Neural cell (in vitro differentiated cells): ENCODE data around the gene COG1.

Experiments
- EP300 ChIP-seq: fragments of 450-650 bp; conservative IDR thresholded peaks from 2 replicates; pipeline ENCODE4 v1.6.1; 2014; ENCODE audit warnings: antibody characterized with exemption, mild to moderate bottlenecking, moderate library complexity; ENCODE audit not compliant: poor library complexity, severe bottlenecking
- EZH2 ChIP-seq: fragments of 200-600, 300-800 bp; shearing (Covaris generic), sonication (generic); IDR thresholded peaks from 2 replicates; pipeline ENCODE4 v1.6.1; 2014; ENCODE audit warnings: antibody characterized with exemption, low read length, borderline replicate concordance, mild to moderate bottlenecking; ENCODE audit not compliant: insufficient read depth, poor library complexity, severe bottlenecking
- POLR2AphosphoS5 ChIP-seq: IDR thresholded peaks from 2 replicates; pipeline ENCODE4 v1.6.1; 2012
- SMC3 ChIP-seq: fragments of 450-650 bp; conservative IDR thresholded peaks from 2 replicates; pipeline ENCODE4 v1.6.1; 2014; ENCODE audit warnings: antibody characterized with exemption, mild to moderate bottlenecking, moderate library complexity; ENCODE audit not compliant: poor library complexity
- TAF1 ChIP-seq: IDR thresholded peaks from 2 replicates; pipeline ENCODE4 v1.6.1; 2012; ENCODE audit warnings: low read depth
- TF ChIP-seq, protein P1 (sequence below): fragments of 450-650 bp; IDR thresholded peaks from 2 replicates; pipeline ENCODE4 v1.5.1; 2014; ENCODE audit warnings: antibody characterized with exemption, mild to moderate bottlenecking, moderate library complexity; ENCODE audit not compliant: poor library complexity, severe bottlenecking
- TF ChIP-seq, protein P2 (sequence below): IDR thresholded peaks from 2 replicates; pipeline ENCODE4 v1.6.1; 2012; ENCODE audit warnings: borderline replicate concordance

DNA sequence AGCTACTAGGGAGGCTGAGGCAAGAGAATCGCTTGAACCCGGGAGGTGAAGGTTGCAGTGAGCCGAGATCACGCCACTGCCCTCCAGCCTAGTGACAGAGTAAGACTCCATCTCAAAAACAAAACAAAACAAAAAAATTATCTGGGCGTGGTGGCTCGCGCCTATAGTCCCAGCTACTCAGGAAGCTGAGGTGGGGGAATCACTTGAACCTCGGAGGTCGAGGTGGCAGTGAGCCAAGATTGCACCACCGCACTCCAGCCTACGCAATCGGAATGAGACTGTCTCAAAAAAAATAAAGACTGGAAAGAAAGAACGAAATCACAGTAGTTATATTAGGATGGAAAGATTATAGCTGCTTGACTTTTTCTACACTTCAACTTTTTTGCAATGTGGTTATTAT lies 18.9 kb downstream of the COG1 start:
- TF ChIP-seq POLR2AphosphoS5 (no peak), EZH2 (no peak), SMC3 (no peak), TAF1 (no peak), EP300 (no peak)
- TF ChIP-seq, protein P1, sequence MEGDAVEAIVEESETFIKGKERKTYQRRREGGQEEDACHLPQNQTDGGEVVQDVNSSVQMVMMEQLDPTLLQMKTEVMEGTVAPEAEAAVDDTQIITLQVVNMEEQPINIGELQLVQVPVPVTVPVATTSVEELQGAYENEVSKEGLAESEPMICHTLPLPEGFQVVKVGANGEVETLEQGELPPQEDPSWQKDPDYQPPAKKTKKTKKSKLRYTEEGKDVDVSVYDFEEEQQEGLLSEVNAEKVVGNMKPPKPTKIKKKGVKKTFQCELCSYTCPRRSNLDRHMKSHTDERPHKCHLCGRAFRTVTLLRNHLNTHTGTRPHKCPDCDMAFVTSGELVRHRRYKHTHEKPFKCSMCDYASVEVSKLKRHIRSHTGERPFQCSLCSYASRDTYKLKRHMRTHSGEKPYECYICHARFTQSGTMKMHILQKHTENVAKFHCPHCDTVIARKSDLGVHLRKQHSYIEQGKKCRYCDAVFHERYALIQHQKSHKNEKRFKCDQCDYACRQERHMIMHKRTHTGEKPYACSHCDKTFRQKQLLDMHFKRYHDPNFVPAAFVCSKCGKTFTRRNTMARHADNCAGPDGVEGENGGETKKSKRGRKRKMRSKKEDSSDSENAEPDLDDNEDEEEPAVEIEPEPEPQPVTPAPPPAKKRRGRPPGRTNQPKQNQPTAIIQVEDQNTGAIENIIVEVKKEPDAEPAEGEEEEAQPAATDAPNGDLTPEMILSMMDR = no peak
- TF ChIP-seq, protein P2, sequence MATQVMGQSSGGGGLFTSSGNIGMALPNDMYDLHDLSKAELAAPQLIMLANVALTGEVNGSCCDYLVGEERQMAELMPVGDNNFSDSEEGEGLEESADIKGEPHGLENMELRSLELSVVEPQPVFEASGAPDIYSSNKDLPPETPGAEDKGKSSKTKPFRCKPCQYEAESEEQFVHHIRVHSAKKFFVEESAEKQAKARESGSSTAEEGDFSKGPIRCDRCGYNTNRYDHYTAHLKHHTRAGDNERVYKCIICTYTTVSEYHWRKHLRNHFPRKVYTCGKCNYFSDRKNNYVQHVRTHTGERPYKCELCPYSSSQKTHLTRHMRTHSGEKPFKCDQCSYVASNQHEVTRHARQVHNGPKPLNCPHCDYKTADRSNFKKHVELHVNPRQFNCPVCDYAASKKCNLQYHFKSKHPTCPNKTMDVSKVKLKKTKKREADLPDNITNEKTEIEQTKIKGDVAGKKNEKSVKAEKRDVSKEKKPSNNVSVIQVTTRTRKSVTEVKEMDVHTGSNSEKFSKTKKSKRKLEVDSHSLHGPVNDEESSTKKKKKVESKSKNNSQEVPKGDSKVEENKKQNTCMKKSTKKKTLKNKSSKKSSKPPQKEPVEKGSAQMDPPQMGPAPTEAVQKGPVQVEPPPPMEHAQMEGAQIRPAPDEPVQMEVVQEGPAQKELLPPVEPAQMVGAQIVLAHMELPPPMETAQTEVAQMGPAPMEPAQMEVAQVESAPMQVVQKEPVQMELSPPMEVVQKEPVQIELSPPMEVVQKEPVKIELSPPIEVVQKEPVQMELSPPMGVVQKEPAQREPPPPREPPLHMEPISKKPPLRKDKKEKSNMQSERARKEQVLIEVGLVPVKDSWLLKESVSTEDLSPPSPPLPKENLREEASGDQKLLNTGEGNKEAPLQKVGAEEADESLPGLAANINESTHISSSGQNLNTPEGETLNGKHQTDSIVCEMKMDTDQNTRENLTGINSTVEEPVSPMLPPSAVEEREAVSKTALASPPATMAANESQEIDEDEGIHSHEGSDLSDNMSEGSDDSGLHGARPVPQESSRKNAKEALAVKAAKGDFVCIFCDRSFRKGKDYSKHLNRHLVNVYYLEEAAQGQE = no peak
